Measurements from ENCODE around the gene YY1. TPM values are rescaled to one million over a fixed set of nuclear protein-coding genes. Genes with fewer than 3 reads are reported as not detected.

Gene YY1
- total and polyA plus RNA-seq, 2 of the 8 experiments (the other 6 are each of a cell fraction or from before 2014, with no cell fraction given), result 26.4 to 106 TPM

DNA sequence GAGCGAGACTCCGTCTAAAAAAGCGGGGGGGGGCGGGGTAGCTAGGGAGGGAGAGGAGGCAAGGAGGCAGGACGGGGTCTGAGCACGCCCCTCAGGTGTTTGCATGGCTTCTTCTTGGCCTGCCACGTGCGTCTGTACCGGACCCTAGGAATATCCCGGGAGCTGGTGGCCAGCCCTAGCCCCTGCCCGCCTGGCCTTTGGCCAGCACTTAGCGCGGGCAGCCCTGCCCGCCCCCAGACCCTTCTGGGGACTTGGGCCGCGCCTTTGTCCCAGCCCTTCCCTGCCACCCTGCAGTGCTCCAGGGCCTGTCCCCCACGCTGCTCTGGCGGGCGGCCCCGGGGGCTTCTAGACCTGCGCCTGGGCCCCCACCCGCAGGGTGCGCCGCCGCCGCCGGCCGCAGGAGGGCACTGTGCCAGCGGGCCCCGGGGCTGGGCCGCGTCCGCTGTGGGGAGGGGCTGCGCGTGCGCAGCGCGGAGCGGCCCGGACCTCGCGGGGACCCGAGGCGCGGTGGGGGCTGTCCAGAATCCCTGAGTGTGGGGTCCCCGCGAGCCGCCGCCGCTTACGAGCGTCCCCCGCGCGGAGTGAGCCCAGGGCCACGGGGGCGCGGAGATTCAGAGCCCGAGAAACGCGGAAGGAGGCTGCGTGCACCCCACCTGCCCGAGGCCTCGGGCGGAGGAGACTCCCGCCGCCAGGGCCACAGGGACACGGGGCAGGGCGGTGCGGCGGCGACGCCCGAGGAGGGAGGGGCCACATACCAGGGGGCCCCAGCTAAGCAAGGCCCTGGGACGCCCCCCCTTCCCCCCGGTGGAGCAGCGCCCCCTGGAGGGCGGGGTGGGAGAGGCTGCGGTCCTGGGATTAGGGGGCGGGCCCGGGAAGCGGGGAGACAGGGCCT, 46.3 kb downstream of the YY1 start:
- Histone ChIP-seq H3K79me2 (ENCODE audit: control insufficient read depth in 1 of 2, insufficient read depth in 2 of 2, low read length in 2 of 2) (peaks cover 0 to 17% of the 10 kb centered on the region in 2 experiments; a peak in 2 of 4 replicates), H3K79me1 (ENCODE audit: low read depth, low read length) (peaks cover 15% of the 10 kb centered on the region; the same call in 1 of the 2 replicates), H3K36me3 (ENCODE audit: control insufficient read depth in 2 of 4, insufficient read depth in 4 of 4, low read length in 3 of 4) (peaks cover 0 to 6% (median 0%) of the 10 kb centered on the region in 4 experiments; a peak in 3 of 8 replicates), H4K5ac (ENCODE audit: insufficient read length, low read depth, low read length) (peak overlapping the region; percentile 87), H3K4me1 (replicated peaks in 1 of 4; ENCODE audit: control insufficient read depth in 3 of 4, insufficient read depth in 4 of 4, low read length in 3 of 4) (peaks cover 8 to 15% (median 12%) of the 10 kb centered on the region in 4 experiments), H3K56ac (replicated peaks; ENCODE audit: insufficient read length, low read depth, low read length) (peak overlapping the region; percentile 65), H2BK5ac (ENCODE audit: low read depth, low read length) (peak overlapping the region; percentile 53; the same call in 1 of the 2 replicates), H3K14ac (ENCODE audit: insufficient read length) (no peak overlapping the region), H3K9me3 (ENCODE audit: insufficient read depth in 2 of 2, low read depth in 1 of 2, low read length in 1 of 2) (no peaks in the 10 kb centered on the region), H3K23ac (ENCODE audit: insufficient read length) (no peak overlapping the region), H3K4ac (replicated peaks; ENCODE audit: insufficient read length, low read depth, low read length) (no peak overlapping the region), H4K91ac (replicated peaks; ENCODE audit: insufficient read length, low read length) (peak overlapping the region; percentile 72), H3K9ac (replicated peaks in 1 of 4; ENCODE audit: extremely low read depth in 1 of 4, low read depth in 3 of 4, low read length in 3 of 4) (peak overlapping the region in 3 of 4 experiments; percentile 63 to 86 (median 72); a peak in 5 of 7 replicates), H2BK12ac (ENCODE audit: low read depth, low read length) (no peak overlapping the region), H3K27ac (ENCODE audit: low read depth, low read length) (peak overlapping the region; percentile 85), H2BK120ac (replicated peaks; ENCODE audit: low read depth, low read length) (no peak overlapping the region), H3K18ac (ENCODE audit: extremely low read depth, low read length) (peak overlapping the region; percentile 98), H3K4me3 (ENCODE audit: extremely low read depth in 1 of 4, insufficient read depth in 2 of 4, low read depth in 3 of 4, low read length in 4 of 4) (peak overlapping the region; percentile 44 to 80 (median 47)), H4K20me1 (replicated peaks in 1 of 2; ENCODE audit: control insufficient read depth in 1 of 2, insufficient read depth in 2 of 2, low read length in 2 of 2) (peaks cover 8 to 25% of the 10 kb centered on the region in 2 experiments), H3K4me2 (ENCODE audit: insufficient read depth in 1 of 2, low read depth in 2 of 2, low read length in 2 of 2) (peak overlapping the region; percentile 40 to 66), H3K27me3 (replicated peaks in 1 of 4; ENCODE audit: control insufficient read depth in 3 of 4, extremely low read depth in 1 of 4, insufficient read depth in 3 of 4, low read length in 3 of 4) (no peaks in the 10 kb centered on the region), H2AFZ (ENCODE audit: low read length) (no peak overlapping the region), H3K23me2 (ENCODE audit: low read depth, low read length) (peaks cover 2% of the 10 kb centered on the region; the same call in 1 of the 2 replicates), H4K8ac (ENCODE audit: extremely low read depth, insufficient read depth, low read length) (peak overlapping the region; percentile 95; the same call in 1 of the 2 replicates), H2BK15ac (ENCODE audit: low read length) (no peak overlapping the region), H2BK20ac (ENCODE audit: low read length) (no peak overlapping the region), H2AK5ac (ENCODE audit: low read depth, low read length) (no peak overlapping the region)
- FAIRE-seq (no peak), DNase-seq (ENCODE audit: low read depth in 1 of 2, low spot score in 2 of 2) (peak in 1 of 2 experiments; percentile 94)
- ChIA-PET POLR2A (ENCODE audit: partially characterized antibody) (interaction anchor here (0.7 to 16.0 kb wide), 12 partner anchors 11 to 140 kb away, joined by 3 to 200 read pairs (median 4); partner anchors contain the start of gene SLC25A29), CTCF (ENCODE audit: partially characterized antibody) (interaction anchor here (0.6 to 4.0 kb wide), 32 partner anchors 10 to 154 kb away, joined by 3 to 23 read pairs (median 4); a partner anchor contains a TSS)
- 8% methylated on average over 18 of the region's 82 CpGs; no CpG with 5 or more reads in 1 of the 2 experiments for WGBS, 2 experiments (ENCODE audit: extremely low coverage in 1 of 2, insufficient coverage in 1 of 2, insufficient read length in 1 of 2, insufficient replicate concordance in 2 of 2, low coverage in 1 of 2, low lambda C conversion rate in 2 of 2, missing lambda C conversion rate in 1 of 2)
- no peak for TF ChIP-seq NANOG (IDR thresholded peaks at IDR 0.05; ENCODE audit: insufficient read depth, low read depth, low read length, poor library complexity, severe bottlenecking)
- no peak for TF ChIP-seq CBX5 (IDR thresholded peaks at IDR 0.05; ENCODE audit: low read depth, low read length)
- no peak for TF ChIP-seq ZNF274 (IDR thresholded peaks at IDR 0.05; ENCODE audit: borderline replicate concordance, extremely low read depth, low read length)
- no peak for TF ChIP-seq BCL11A (IDR thresholded peaks at IDR 0.05; ENCODE audit: low read depth in 2 of 2, low read length in 2 of 2)
- TF ChIP-seq KDM4A (IDR thresholded peaks at IDR 0.05; ENCODE audit: low read depth, low read length, severe bottlenecking), result peak; percentile 46
- TF ChIP-seq, protein P1, sequence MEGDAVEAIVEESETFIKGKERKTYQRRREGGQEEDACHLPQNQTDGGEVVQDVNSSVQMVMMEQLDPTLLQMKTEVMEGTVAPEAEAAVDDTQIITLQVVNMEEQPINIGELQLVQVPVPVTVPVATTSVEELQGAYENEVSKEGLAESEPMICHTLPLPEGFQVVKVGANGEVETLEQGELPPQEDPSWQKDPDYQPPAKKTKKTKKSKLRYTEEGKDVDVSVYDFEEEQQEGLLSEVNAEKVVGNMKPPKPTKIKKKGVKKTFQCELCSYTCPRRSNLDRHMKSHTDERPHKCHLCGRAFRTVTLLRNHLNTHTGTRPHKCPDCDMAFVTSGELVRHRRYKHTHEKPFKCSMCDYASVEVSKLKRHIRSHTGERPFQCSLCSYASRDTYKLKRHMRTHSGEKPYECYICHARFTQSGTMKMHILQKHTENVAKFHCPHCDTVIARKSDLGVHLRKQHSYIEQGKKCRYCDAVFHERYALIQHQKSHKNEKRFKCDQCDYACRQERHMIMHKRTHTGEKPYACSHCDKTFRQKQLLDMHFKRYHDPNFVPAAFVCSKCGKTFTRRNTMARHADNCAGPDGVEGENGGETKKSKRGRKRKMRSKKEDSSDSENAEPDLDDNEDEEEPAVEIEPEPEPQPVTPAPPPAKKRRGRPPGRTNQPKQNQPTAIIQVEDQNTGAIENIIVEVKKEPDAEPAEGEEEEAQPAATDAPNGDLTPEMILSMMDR (IDR thresholded peaks at IDR 0.05; ENCODE audit: control extremely low read depth in 1 of 3, insufficient read depth in 1 of 3, low read depth in 1 of 3, low read length in 3 of 3), result peak in 2 of 3 experiments; percentile 63 to 84; a peak in 3 of 4 replicates
